VCaP (cell line): ENCODE results near the gene NRSN1.
A peak's percentile ranks its signal among the peaks of the same experiment; 100 is the strongest.

Source experiments
- H3K27ac ChIP-seq: fragments of 450-650 bp; 2 replicates; pipeline ENCODE4 v1.5.1; 2017
- CTCF ChIP-seq: fragments of 450-650 bp; conservative IDR thresholded peaks from 2 replicates; pipeline ENCODE4 v1.5.1; 2017; ENCODE audit warnings: mild to moderate bottlenecking, moderate library complexity

Gene NRSN1

GRCh38 chr6:24125980-24126379, at the start of gene NRSN1:
Gene NRSN1 (plus strand): TSS chr6:24126215. CDS start chr6:24134328, 8,113 bp downstream.
- no peak for TF ChIP-seq CTCF
- peak within 1 kb of the TSS; percentile 73 for H3K27ac ChIP-seq

- no peak for TF ChIP-seq CTCF
- no peak overlapping the region for H3K27ac ChIP-seq
Measured at GRCh38 chr6:24078200-24078599, 47.8 kb upstream of the NRSN1 start.

- no peak overlapping the region for H3K27ac ChIP-seq
- TF ChIP-seq CTCF, result no peak
Measured at GRCh38 chr6:24079076-24079475, 46.9 kb upstream of the NRSN1 start.

GRCh38 chr6:24080711-24081110, 45.3 kb upstream of the NRSN1 start:
- no peak overlapping the region for H3K27ac ChIP-seq
- no peak for TF ChIP-seq CTCF

GRCh38 chr6:24089736-24090135, 36.3 kb upstream of the NRSN1 start:
- no peak overlapping the region for H3K27ac ChIP-seq
- no peak for TF ChIP-seq CTCF

- H3K27ac ChIP-seq, result no peak overlapping the region
- no peak for TF ChIP-seq CTCF
Measured at GRCh38 chr6:24092407-24092806, 33.6 kb upstream of the NRSN1 start.

- H3K27ac ChIP-seq, result no peak overlapping the region
- no peak for TF ChIP-seq CTCF
Measured at GRCh38 chr6:24093381-24093780, 32.6 kb upstream of the NRSN1 start.

- no peak overlapping the region for H3K27ac ChIP-seq
- no peak for TF ChIP-seq CTCF
Measured at GRCh38 chr6:24099181-24099580, 26.8 kb upstream of the NRSN1 start.
